ENCODE measurements around the gene TIGD7. TPM values are rescaled to one million over a fixed set of nuclear protein-coding genes. Genes with fewer than 3 reads are reported as not detected.

Gene TIGD7
- total and polyA plus RNA-seq, 2 of the 8 experiments (the other 6 are each of a cell fraction or from before 2014, with no cell fraction given) = 3.0 to 8.9 TPM

GRCh38 chr16:3328104-3328503 lies 22.9 kb upstream of the TIGD7 start:
- no peak overlapping the region for H2AFZ ChIP-seq (ENCODE audit: low read length)
- no peak overlapping the region for H4K91ac ChIP-seq (replicated peaks; ENCODE audit: insufficient read length, low read length)
- no peak overlapping the region for H2BK20ac ChIP-seq (ENCODE audit: low read length)
- no peak overlapping the region for H3K27ac ChIP-seq (ENCODE audit: low read depth, low read length)
- H4K20me1 ChIP-seq (replicated peaks in 1 of 2; ENCODE audit: control insufficient read depth in 1 of 2, insufficient read depth in 2 of 2, low read length in 2 of 2) = no peaks in the 10 kb centered on the region
- no peak overlapping the region for H3K9ac ChIP-seq (replicated peaks in 1 of 4; ENCODE audit: extremely low read depth in 1 of 4, low read depth in 3 of 4, low read length in 3 of 4)
- H3K79me2 ChIP-seq (ENCODE audit: control insufficient read depth in 1 of 2, insufficient read depth in 2 of 2, low read length in 2 of 2) = no peaks in the 10 kb centered on the region
- H3K4me1 ChIP-seq (replicated peaks in 1 of 4; ENCODE audit: control insufficient read depth in 3 of 4, insufficient read depth in 4 of 4, low read length in 3 of 4) = no peaks in the 10 kb centered on the region
- 0 out of 2 replicates have a peak, but pooled peaks cover 2% of the 10 kb centered on the region for H3K79me1 ChIP-seq (ENCODE audit: low read depth, low read length)
- no peak overlapping the region for H2BK12ac ChIP-seq (ENCODE audit: low read depth, low read length)
- H3K4me2 ChIP-seq (ENCODE audit: insufficient read depth in 1 of 2, low read depth in 2 of 2, low read length in 2 of 2) = no peak overlapping the region
- H2BK15ac ChIP-seq (ENCODE audit: low read length) = no peak overlapping the region
- H3K18ac ChIP-seq (ENCODE audit: extremely low read depth, low read length) = no peak overlapping the region
- H3K23me2 ChIP-seq (ENCODE audit: low read depth, low read length) = no peaks in the 10 kb centered on the region
- H4K8ac ChIP-seq (ENCODE audit: extremely low read depth, insufficient read depth, low read length) = no peak overlapping the region
- no peak overlapping the region for H3K14ac ChIP-seq (ENCODE audit: insufficient read length)
- POLR2A ChIA-PET (ENCODE audit: partially characterized antibody) = no interaction called here
- CTCF ChIA-PET (ENCODE audit: partially characterized antibody) = no interaction called here
- no peak overlapping the region for H3K23ac ChIP-seq (ENCODE audit: insufficient read length)
- FAIRE-seq = no peak
- no peaks in the 10 kb centered on the region for H3K36me3 ChIP-seq (ENCODE audit: control insufficient read depth in 2 of 4, insufficient read depth in 4 of 4, low read length in 3 of 4)
- H3K4ac ChIP-seq (replicated peaks; ENCODE audit: insufficient read length, low read depth, low read length) = no peak overlapping the region
- H2BK120ac ChIP-seq (replicated peaks; ENCODE audit: low read depth, low read length) = no peak overlapping the region
- no peak overlapping the region for H3K4me3 ChIP-seq (ENCODE audit: extremely low read depth in 1 of 4, insufficient read depth in 2 of 4, low read depth in 3 of 4, low read length in 4 of 4)
- no peak for DNase-seq (ENCODE audit: low read depth in 1 of 2, low spot score in 2 of 2)
- 47% methylated on average over 3 of the region's 3 CpGs; no CpG with 5 or more reads in 1 of the 2 experiments for WGBS, 2 experiments (ENCODE audit: extremely low coverage in 1 of 2, insufficient coverage in 1 of 2, insufficient read length in 1 of 2, insufficient replicate concordance in 2 of 2, low coverage in 1 of 2, low lambda C conversion rate in 2 of 2, missing lambda C conversion rate in 1 of 2)
- H3K9me3 ChIP-seq (ENCODE audit: insufficient read depth in 2 of 2, low read depth in 1 of 2, low read length in 1 of 2) = peaks cover 25 to 45% of the 10 kb centered on the region in 2 experiments
- no peak overlapping the region for H2BK5ac ChIP-seq (ENCODE audit: low read depth, low read length)
- no peak overlapping the region for H3K56ac ChIP-seq (replicated peaks; ENCODE audit: insufficient read length, low read depth, low read length)
- H3K27me3 ChIP-seq (replicated peaks in 1 of 4; ENCODE audit: control insufficient read depth in 3 of 4, extremely low read depth in 1 of 4, insufficient read depth in 3 of 4, low read length in 3 of 4) = peaks cover 0 to 1% (median 0%) of the 10 kb centered on the region in 4 experiments; a peak in 1 of 7 replicates
- no peak overlapping the region for H2AK5ac ChIP-seq (ENCODE audit: low read depth, low read length)
- H4K5ac ChIP-seq (ENCODE audit: insufficient read length, low read depth, low read length) = no peak overlapping the region
- TF ChIP-seq CBX5 (IDR thresholded peaks at IDR 0.05; ENCODE audit: low read depth, low read length) (no peak), PHF8 (conservative IDR thresholded peaks at IDR 0.05; ENCODE audit: low read depth, low read length) (no peak), EGR1 (IDR thresholded peaks at IDR 0.05; ENCODE audit: borderline replicate concordance, low read depth, low read length) (no peak), NANOG (IDR thresholded peaks at IDR 0.05; ENCODE audit: insufficient read depth, low read depth, low read length, poor library complexity, severe bottlenecking) (no peak), KDM5A (IDR thresholded peaks at IDR 0.05; ENCODE audit: low read length) (no peak), GTF2F1 (IDR thresholded peaks at IDR 0.05; ENCODE audit: borderline replicate concordance, low read depth, low read length) (no peak), KDM4A (IDR thresholded peaks at IDR 0.05; ENCODE audit: low read depth, low read length, severe bottlenecking) (no peak), BRCA1 (IDR thresholded peaks at IDR 0.05; ENCODE audit: low read depth, low read length) (no peak)
- TF ChIP-seq, protein P1, sequence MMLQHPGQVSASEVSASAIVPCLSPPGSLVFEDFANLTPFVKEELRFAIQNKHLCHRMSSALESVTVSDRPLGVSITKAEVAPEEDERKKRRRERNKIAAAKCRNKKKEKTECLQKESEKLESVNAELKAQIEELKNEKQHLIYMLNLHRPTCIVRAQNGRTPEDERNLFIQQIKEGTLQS (IDR thresholded peaks at IDR 0.05; ENCODE audit: insufficient read depth, low read depth, low read length) = no peak
- TF ChIP-seq, protein P2, sequence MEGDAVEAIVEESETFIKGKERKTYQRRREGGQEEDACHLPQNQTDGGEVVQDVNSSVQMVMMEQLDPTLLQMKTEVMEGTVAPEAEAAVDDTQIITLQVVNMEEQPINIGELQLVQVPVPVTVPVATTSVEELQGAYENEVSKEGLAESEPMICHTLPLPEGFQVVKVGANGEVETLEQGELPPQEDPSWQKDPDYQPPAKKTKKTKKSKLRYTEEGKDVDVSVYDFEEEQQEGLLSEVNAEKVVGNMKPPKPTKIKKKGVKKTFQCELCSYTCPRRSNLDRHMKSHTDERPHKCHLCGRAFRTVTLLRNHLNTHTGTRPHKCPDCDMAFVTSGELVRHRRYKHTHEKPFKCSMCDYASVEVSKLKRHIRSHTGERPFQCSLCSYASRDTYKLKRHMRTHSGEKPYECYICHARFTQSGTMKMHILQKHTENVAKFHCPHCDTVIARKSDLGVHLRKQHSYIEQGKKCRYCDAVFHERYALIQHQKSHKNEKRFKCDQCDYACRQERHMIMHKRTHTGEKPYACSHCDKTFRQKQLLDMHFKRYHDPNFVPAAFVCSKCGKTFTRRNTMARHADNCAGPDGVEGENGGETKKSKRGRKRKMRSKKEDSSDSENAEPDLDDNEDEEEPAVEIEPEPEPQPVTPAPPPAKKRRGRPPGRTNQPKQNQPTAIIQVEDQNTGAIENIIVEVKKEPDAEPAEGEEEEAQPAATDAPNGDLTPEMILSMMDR (IDR thresholded peaks at IDR 0.05; ENCODE audit: control extremely low read depth in 1 of 3, insufficient read depth in 1 of 3, low read depth in 1 of 3, low read length in 3 of 3) = no peak
